ENCODE measurements around the gene RNF214.
"Not testable (repeated sequence)": the region's sequence is repeated elsewhere in the genome, so short reads cannot be mapped to it uniquely, and the experiment has no call there.

The RNF214 gene

DNA sequence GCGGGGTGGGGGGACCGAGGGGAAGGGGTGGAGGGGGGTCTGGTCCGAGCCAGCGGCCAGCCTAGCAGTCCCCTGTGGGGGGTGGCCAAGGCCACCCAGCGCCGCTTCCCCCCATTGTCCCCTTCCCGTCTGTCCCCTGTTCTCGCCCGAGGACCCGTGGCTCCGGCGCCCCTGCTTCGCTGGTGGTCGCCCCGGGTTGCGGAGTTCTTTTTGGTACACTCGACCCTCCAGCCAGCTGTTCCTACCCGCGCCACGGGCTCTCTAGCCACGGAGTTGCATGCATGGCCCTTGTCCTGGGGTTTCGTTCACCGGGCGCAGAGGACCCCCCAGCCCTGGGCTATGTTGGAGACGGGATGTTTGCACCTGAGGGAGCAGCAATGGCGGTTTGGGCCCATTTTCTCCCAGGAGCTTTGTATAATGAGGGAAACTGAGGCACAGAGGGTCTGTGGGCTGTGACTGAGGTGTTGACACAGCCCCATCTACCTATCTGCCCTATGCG, 489 bp downstream of the RNF214 start:
- peak; percentile 57 for DNase-seq

DNA sequence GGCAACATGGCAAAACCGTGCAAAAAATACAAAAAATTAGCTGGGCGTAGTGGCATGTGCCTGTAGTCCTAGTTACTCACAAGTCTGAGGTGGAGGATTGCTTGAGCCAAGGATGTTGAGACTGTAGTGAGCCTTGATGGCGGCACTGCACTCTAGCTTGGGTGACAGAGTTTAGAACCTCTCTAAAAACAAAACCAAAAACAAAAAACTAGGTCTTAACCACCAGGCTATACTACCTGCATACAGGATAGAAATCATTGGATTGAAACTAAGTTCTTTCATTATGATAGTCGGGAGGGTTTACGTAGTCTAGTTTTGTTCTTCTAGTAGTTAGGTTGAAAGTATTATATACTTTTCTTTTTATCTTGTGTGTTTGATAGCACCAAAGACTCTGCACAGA, 5.8 kb downstream of the RNF214 start:
- no peak for DNase-seq

DNA sequence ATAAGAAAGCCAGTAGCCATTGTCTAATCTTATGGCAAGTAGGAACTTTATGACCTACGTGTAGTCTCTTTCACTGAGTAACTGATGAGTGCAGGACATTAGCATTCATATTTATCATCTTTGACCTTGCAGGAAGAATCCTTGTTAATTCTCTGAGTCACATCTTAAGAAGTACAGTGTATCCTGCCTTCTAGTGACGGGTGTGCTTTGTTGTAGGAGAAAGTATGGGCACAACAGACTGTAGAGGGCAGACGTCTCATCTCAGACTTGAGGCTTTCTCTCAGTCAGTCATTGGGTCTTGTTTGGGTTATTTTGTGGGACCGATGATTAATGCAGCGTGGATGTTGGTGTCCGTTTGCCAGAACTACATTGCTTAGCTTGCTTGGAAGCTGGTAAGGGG, 6.8 kb downstream of the RNF214 start:
- DNase-seq, result no peak

DNA sequence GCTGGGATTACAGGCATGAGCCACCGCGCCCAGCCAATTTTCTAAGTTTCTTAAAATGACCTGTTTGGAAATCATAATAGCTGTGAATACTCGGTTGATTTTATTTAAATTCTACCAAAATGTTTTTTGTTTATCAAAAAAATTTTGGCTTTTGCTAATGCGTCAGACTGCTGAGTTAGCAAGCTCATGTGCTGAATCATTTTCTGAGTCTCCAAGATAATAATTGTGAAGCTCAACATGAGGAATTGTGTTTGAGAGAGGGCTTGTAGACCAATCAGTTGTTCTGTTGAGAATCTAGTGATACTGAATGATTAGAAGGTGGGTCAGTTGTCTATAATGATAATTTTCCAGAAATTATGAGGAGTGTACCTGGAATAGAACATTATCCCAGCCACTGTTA, 15.9 kb downstream of the RNF214 start:
- no peak for DNase-seq

DNA sequence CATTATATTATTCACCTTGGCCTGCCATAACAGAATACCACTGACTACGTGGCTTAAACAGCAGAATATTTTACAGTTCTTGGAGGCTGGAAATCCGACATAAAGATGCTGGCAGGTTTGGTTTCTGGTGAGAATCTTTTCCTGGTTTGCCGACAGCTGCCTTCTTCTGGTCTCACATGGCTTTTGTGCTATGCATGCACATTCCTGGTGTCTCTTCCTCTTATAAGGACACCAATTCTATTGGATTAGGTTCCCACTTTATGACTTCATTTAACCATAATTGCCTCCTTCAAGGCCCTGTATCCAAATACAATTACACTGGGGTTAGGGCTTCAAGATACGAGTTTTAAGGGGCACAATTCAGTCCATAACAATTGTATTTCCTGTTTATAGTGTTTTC, 17.1 kb downstream of the RNF214 start:
- DNase-seq, result no peak

DNA sequence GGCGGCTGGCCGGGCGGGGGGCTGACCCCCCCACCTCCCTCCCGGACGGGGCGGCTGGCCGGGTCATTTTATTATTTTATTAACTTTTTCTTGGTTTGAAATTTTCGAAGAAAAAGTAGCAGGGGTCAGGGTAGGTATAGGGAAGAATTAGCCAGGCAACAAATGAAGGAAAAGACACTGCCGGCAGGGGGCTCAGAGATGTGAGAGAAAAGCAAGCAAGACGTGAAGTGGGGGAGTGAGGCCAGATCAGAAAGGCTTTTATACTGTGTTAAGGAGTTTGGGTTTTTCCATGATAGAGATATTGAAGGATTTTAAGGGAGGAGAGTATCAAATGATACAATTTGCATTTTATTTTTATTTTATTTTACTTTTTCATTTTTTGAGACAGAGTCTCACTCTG, 19.0 kb downstream of the RNF214 start:
- DNase-seq, result no peak

DNA sequence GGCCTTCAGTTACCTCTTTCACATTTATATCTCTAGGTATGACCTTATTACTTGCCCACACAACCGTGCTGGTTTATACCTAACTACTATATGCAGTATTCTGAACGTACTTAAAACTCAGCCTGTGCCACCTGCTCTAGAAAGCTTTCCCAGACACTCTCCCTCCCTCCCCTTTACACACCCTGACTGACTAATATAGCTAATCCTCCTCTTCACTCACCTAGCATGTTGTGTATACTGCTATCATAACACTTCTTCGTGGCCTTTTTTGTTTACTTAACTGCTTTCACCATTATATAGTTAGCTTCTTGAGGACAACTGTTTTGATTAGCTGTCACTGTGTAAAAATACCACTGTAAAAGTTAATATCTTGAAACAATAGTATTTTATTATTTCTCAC, 23.5 kb downstream of the RNF214 start:
- DNase-seq, result no peak

DNA sequence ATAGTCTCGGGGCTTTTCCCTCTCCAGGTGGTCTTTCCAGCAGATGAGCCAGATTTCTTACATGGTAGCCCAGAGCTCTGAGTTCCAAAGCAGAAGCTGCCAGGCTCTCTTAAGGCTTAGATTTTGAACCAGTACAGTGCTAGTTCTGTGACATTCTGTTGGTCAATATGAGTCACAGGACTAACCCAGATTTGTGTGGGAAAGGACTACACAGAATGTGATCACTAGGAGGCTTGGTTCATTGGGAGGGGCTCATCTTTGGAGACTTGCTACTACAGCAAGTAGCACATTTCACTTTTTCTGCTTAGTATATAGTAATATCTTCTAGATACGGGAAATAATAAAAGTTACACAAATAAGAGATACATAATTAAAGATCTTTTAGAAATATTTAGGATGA, 24.1 kb downstream of the RNF214 start:
- no peak for DNase-seq

DNA sequence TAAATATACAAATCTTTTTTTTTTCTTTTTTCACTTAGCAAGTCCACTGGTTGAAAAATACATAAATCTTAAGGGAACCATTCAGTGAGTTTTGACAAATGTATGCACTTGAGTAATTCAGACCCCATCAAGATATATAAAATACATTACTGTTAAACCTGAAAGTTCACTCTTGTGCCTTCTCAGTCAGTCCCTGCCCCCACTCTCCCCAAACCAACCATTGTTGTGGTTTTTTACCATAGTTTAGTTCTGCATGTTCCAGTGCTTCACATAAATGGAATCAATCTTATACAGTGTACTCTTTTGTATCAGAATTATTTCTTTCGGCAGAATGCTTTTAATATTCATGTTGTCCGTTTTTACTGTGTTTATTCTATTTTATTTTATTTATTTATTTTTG, 26.1 kb downstream of the RNF214 start:
- no peak for DNase-seq

DNA sequence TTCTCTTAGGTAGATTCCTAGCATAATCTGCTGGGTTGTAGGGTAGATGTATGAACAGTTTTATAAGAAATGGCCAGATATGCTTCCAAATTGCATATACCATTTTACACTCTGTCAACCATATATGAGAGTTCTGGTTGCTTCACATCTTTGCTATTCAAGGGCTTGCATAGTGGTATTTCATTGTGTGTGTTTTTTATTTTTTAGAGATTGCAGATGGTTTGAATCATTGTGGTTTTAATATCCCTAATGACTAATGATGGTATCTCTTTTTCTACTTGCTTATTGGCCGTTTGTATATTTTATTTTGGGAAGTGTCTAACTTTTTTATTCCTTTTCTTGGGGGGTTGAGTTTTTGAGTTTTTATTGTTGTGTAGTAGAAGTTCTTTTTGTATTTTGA, 26.9 kb downstream of the RNF214 start:
- DNase-seq, result no peak

DNA sequence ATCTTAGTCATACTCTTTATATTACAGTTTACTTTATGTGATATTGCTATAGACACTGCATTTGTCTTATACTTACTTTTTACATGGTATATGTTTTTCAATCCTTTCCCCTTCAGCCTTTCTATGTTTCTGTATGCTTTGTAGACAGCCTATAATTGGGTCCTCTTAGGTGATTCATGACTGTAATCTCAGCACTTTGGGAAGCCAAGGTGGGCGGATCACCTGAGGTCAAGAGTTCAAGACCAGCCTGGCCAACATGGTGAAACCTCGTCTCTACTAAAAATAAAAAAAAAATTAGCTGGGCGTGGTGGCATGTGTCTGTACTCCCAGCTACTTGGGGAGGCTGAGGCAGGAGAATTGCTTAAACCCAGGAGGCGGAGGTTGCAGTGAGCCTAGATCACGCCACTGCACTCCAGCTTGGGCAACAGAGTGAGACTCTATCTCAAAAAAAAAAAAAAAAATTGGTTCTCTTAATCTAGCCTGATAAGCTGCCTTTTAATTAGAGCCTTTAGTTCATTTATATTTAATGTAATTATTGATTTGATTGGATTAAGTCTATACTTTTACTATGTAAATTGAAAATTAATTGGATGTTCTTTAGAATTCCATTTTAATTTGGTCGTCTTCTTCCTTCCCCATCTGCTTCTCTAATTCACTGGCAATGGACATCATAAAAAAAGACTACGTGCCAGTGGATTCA, 32.3 kb downstream of the RNF214 start:
- DNase-seq, result not testable (repeated sequence)

DNA sequence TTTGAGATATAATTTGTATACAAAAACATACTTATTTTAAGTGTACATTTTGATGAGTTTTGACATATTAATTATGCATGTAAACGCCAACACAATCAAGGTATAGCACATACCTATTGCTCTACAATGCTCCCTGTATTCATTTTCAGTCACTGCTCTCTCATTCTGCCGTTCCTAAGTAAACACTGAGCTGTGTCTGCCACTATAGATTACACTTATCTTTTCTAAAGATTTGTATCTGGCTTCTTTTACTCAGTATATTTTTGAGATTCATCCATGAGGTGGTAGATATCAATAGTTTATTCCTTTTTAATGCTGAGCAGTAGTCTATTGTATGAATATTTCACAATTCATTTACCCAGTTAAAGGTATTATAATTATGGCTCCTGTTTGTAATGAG, 33.3 kb downstream of the RNF214 start:
- no peak for DNase-seq

DNA sequence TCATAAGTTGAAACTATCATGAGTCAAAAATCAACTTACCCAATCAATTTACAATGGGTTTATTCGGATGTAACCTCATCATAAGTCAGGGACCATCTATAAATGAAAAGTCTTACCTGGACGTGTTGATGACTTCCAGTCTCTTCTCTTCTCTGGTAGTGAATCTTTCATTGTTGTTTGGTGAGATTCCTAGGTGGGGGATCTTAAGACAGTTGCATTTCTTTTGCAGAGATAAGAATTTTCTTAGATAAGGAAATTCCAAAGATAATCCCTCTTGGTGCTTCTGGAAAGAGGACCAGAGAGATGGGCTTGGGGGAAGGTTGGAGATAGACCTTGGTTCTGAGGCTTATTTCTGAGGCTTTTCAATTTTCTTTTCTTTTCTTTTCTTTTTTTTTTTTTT, 37.4 kb downstream of the RNF214 start:
- DNase-seq, result no peak

DNA sequence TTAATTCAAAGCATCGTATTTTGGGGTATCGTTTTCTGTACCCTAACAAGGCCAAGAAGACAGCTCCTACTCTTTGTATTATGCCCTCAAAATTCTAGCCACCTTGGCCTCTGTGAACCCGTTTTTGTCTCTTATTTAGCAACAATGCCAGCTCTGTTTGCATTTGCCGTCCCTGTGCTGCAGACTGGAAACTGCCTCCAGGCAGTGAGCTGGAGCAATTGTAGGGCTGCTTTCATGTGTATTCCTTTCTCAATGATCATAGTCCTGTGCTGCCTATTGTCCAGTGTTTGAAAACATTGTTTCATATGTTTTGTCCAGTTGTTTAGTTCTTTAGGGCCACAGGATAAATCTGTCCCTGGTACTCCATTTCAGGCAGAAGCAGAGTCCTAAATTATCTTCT, 38.7 kb downstream of the RNF214 start:
- DNase-seq, result peak; percentile 62

DNA sequence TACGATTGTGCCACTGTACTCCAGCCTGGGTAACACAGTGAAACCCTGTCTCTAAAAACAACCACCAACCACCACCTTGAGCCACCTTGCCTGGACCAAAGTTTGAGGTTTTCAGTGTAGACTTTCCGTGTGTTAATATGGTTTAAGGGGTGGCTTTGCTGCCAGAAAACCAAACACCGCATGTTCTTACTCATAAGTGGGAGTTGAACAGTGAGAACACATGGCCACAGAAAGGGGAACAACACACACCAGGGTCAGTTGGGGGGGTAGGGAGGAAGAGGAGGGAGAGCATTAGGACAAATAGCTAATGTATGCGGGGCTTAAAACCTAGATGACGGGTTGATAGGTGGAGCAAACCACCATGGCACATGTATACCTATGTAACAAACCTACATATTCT, 39.7 kb downstream of the RNF214 start:
- not testable (repeated sequence) for DNase-seq

DNA sequence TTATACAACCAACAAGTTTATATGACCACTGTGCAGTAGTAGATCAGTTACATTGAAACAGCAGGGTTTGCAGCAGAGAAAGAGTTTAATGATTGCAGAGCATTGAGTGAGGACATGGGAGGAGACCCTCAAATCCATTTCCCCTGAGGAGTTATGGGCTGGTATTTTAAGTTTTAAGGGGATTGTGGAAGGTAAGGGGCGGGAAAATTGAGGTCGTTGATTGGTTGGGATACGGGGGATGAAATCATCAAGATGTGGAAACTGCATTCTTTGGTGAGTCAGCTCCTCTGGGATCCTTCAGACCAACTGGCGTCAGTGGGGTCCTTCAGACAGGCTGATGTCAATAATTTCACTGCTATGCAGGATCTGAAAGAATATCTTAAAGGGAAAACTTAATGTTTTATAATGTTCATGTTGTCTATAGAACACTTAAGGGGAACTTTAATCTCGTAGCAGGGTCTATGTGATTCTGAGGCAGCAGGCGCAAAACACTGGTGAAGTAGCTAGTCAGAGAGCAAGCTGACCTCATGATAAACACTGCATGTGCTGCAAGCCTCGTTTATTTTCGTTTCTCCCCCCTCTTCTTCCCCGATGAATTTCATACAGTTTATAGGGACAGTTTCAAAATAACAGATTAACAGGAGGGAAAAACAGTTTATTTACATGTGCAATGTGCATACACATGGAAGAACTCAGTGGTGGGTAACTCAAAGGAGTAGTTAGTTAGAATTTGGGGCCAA, 41.2 kb downstream of the RNF214 start:
- DNase-seq, result no peak

DNA sequence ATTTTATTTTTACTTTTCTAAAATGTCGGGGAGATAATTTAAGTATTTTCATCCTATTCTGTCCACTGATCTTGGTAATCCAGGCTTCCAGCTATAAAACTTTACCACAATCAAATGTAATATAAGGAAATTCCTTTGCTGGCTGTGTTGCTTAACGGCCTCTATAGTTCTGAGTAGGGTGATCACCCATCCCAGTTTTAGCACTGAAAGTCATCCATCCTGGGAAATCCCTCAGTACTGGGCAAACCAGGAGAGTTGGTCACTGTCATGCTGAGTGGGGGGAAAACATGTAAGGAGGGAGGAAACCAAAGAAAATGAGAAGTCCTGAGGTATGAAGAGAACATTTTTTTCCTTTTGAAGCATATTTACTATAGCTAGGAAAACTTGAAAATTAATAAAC, 45.9 kb downstream of the RNF214 start:
- no peak for DNase-seq

DNA sequence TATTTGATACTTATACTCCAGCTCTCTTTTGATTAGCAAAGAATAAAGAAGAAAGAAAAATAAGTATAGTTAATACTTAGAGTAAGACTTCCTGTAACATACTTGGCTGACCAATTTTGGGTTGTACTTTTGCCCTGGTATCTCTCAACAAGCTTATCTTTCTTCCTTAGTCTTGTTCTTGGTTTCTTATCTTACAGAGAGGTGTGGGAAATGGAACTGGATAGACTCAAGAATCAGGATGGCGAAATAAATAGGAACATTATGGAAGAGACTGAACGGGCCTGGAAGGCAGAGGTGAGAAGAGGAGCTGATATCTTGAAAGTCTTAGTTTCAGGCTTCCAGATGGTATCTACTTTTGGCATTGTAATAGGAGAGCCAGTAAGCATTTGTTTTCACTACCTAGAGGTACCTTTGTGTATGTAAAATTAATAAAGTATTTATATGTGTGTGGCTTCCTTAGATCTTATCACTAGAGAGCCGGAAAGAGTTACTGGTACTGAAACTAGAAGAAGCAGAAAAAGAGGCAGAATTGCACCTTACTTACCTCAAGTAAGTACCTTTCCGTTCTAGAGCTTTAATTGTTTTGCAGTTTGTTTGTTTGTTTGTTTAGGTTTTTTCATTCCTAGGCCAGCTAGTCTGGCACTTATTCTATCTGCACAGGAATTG, 47.4 kb downstream of the RNF214 start:
- DNase-seq, result no peak

DNA sequence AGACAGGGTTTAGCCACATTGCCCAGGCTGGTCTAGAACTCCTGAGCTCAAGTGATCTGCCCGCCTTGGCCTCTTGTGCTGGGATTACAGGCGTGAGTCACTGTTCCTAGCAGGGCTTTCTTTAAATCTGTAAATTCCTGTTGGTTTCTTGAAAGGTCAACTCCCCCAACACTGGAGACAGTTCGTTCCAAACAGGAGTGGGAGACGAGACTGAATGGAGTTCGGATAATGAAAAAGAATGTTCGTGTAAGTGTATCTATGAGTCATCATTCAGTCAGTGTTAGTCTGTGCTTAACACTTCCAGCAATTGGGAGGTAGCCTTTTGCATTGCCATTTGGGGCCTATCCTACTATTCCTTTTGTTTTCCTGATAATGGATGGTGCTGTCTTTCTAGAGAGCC, 48.7 kb downstream of the RNF214 start:
- DNase-seq, result no peak

DNA sequence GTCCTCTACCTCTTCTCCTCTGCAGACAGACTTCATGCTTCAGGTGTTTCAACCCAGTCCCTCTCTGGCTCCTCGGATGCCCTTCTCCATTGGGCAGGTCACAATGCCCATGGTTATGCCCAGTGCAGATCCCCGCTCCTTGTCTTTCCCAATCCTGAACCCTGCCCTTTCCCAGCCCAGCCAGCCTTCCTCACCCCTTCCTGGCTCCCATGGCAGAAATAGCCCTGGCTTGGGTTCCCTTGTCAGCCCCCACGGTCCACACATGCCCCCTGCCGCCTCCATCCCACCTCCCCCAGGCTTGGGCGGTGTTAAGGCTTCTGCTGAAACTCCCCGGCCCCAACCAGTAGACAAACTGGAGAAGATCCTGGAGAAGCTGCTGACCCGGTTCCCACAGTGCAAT, 49.4 kb downstream of the RNF214 start:
- no peak for DNase-seq

DNA sequence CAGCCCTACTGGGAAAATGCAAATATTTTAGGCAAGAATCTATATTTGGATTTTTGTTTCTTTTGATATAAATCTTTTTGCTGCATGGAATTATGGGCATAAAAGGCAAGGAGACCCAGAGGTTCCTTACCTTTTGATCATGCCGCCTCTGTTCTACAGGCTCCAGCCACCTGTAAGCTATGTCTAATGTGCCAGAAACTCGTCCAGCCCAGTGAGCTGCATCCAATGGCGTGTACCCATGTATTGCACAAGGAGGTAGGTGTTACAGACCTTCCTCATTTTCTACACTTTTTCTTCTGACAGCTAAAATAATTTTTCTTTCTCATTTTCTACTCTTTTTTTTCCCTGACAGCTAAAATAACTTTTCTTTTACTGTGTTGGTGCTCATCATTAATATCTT, 50.5 kb downstream of the RNF214 start:
- DNase-seq, result no peak

DNA sequence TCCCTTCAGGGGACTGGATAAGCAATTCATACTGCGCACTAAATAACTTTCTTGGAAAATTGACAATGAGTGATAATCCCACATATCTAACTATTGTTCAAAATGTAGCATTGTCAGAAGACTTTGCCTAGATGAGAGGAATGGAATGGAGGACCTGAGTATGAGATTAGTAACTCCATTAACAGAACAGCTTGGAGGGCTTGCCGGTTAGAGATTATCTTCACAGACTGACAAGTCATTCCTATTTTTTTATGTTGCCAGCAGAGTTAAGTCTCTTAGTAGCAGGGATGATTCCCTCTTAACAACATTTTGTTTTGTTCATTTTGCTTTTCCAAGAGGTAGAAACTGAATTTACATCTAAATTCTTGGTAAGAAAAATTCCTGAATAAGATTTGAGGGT, 51.6 kb downstream of the RNF214 start:
- no peak for DNase-seq

DNA sequence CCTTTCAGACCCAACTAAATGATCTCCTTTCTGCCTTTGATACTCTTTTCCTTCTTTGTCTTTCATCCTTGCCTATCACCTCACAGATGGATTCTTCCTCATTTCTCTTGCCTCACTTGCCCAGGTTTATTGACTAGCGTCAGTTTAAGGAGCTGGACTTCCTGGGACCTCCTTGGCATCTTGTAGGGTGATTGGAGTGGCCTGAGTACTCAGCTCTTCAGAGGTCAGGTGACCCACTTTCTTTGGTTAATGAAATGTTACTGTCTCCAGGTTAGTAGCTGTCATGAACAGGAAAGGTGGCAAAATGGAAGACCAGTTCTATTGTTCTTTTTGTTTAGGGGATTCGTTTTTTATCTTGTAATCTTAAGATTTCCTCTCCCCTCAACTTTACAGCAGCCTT, 54.1 kb downstream of the RNF214 start:
- no peak for DNase-seq

DNA sequence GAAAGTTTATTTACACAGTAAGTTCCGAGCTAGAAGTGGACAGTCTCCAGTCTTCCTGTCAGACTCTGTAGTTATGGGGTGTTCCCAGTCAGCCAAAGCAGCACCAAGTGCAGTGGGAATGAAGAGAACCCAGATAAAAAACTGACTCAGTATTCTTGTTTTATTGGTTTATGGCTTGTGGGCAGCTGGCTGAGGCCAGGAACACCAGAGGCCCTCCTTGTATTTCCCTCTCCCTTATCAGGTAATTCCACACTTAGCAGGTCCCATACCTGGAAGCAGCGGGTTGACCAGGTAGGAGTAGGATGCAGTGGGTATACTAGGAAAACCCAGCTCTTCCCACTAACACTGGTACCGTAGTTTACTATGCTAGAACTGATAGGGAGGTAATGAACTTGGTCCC, 55.2 kb downstream of the RNF214 start:
- DNase-seq, result no peak
